HG02759 (cell line): ENCODE data around the gene INPP5A.
"Not testable (repeated sequence)": the region's sequence is repeated elsewhere in the genome, so short reads cannot be mapped to it uniquely, and the experiment has no call there.

Experiments used
- ATAC-seq: cut with Tn5 transposase; IDR thresholded peaks from one replicate; pipeline ENCODE4 v1.9.1; 2021; ENCODE audit warnings: mild to moderate bottlenecking, moderate library complexity; ENCODE audit not compliant: unreplicated experiment

Gene INPP5A

GRCh38 chr10:132729810-132730572 lies 192.4 kb downstream of the INPP5A start:
- no peak for ATAC-seq

- no peak for ATAC-seq
Observed at GRCh38 chr10:132730573-132730953, 193.0 kb downstream of the INPP5A start.

- ATAC-seq = no peak
Observed at GRCh38 chr10:132732518-132732917, 194.9 kb downstream of the INPP5A start.

GRCh38 chr10:132733926-132734325 lies 196.3 kb downstream of the INPP5A start:
- no peak for ATAC-seq

GRCh38 chr10:132735341-132735775 lies 197.8 kb downstream of the INPP5A start:
- no peak for ATAC-seq

GRCh38 chr10:132735923-132736391 lies 198.4 kb downstream of the INPP5A start:
- no peak for ATAC-seq

GRCh38 chr10:132737390-132738048 lies 199.9 kb downstream of the INPP5A start:
- no peak for ATAC-seq

- ATAC-seq = no peak
Observed at GRCh38 chr10:132738454-132739224, 201.1 kb downstream of the INPP5A start.

- no peak for ATAC-seq
Observed at GRCh38 chr10:132739225-132739613, 201.6 kb downstream of the INPP5A start.

GRCh38 chr10:132740588-132740987 lies 203.0 kb downstream of the INPP5A start:
- no peak for ATAC-seq

- no peak for ATAC-seq
Observed at GRCh38 chr10:132742167-132742836, 204.7 kb downstream of the INPP5A start.

GRCh38 chr10:132742837-132743194 lies 205.2 kb downstream of the INPP5A start:
- ATAC-seq = no peak

GRCh38 chr10:132743196-132743924 lies 205.8 kb downstream of the INPP5A start:
- not testable (repeated sequence) for ATAC-seq

GRCh38 chr10:132743925-132744490 lies 206.4 kb downstream of the INPP5A start:
- ATAC-seq = no peak

GRCh38 chr10:132744839-132745238 lies 207.3 kb downstream of the INPP5A start:
- no peak for ATAC-seq

GRCh38 chr10:132745511-132745910 lies 207.9 kb downstream of the INPP5A start:
- ATAC-seq = no peak

GRCh38 chr10:132745971-132746370 lies 208.4 kb downstream of the INPP5A start:
- ATAC-seq = no peak

GRCh38 chr10:132746386-132746785 lies 208.8 kb downstream of the INPP5A start:
- no peak for ATAC-seq

- no peak for ATAC-seq
Observed at GRCh38 chr10:132746801-132747625, 209.4 kb downstream of the INPP5A start.
